Stomach smooth muscle (tissue), 2 donors: ENCODE results near the gene ADARB2.
"Not testable (repeated sequence)": the region's sequence is repeated elsewhere in the genome, so short reads cannot be mapped to it uniquely, and the experiment has no call there.

Source experiments
- H3K27ac ChIP-seq: one replicate; pipeline ENCODE4 v1.7.0; 2013; ENCODE audit warnings: mild to moderate bottlenecking, low read length, inconsistent platforms
- H3K27me3 ChIP-seq, 2 donors: one replicate each; pipeline ENCODE4 v1.7.0; 2013; ENCODE audit warnings: low read length in 2 of 2; ENCODE audit not compliant: insufficient read depth in 2 of 2, control insufficient read depth in 1 of 2
- H3K36me3 ChIP-seq, 2 donors: one replicate each; pipeline ENCODE4 v1.7.0; 2013; ENCODE audit warnings: low read length in 2 of 2; ENCODE audit not compliant: control insufficient read depth in 2 of 2, insufficient read depth in 2 of 2
- H3K4me1 ChIP-seq: one replicate; pipeline ENCODE4 v1.7.0; 2013; ENCODE audit warnings: low read length; ENCODE audit not compliant: control insufficient read depth, insufficient read depth
- H3K4me3 ChIP-seq, 2 donors: one replicate each; pipeline ENCODE4 v1.7.0; 2013; ENCODE audit warnings: low read length in 2 of 2
- H3K9ac ChIP-seq, 2 donors: one replicate each; pipeline ENCODE4 v1.7.0; 2013; ENCODE audit warnings: low read length in 2 of 2, mild to moderate bottlenecking in 1 of 2
- H3K9me3 ChIP-seq, 2 donors: one replicate each; pipeline ENCODE4 v1.7.0; 2013; ENCODE audit warnings: low read length in 2 of 2; ENCODE audit not compliant: control insufficient read depth in 2 of 2
- donor health status: healthy.
- donor health status: Pancreatic carcinoma.

The ADARB2 gene

GRCh38 chr10:1629326-1630198 is 107.8 kb downstream of the ADARB2 start:
- Histone ChIP-seq H3K9me3 (peaks cover 0 to 13% of the 10 kb centered on the region in 2 donors), H3K27me3 (peaks cover 0 to 6% of the 10 kb centered on the region in 2 donors), H3K4me1 (no peaks in the 10 kb centered on the region), H3K27ac (no peak overlapping the region), H3K9ac (no peak overlapping the region), H3K36me3 (no peaks in the 10 kb centered on the region), H3K4me3 (no peak overlapping the region)

GRCh38 chr10:1628757-1629156 is 108.6 kb downstream of the ADARB2 start:
- peaks cover 0 to 13% of the 10 kb centered on the region in 2 donors for H3K9me3 ChIP-seq
- H3K27ac ChIP-seq = no peak overlapping the region

GRCh38 chr10:1627945-1628344 is 109.4 kb downstream of the ADARB2 start:
- H3K4me1 ChIP-seq = no peaks in the 10 kb centered on the region
- H3K27ac ChIP-seq = no peak overlapping the region
- no peaks in the 10 kb centered on the region for H3K36me3 ChIP-seq
- peaks cover 0 to 13% of the 10 kb centered on the region in 2 donors for H3K9me3 ChIP-seq
- H3K27me3 ChIP-seq = peaks cover 0 to 6% of the 10 kb centered on the region in 2 donors
- no peak overlapping the region for H3K4me3 ChIP-seq
- H3K9ac ChIP-seq = no peak overlapping the region

More at GRCh38 chr10:1628757-1629156, 108.6 kb downstream of the ADARB2 start:
- Histone ChIP-seq H3K36me3 (no peaks in the 10 kb centered on the region), H3K4me3 (no peak overlapping the region), H3K4me1 (no peaks in the 10 kb centered on the region), H3K27me3 (peaks cover 0 to 6% of the 10 kb centered on the region in 2 donors), H3K9ac (no peak overlapping the region)

GRCh38 chr10:1626835-1627234 is 110.5 kb downstream of the ADARB2 start:
- Histone ChIP-seq H3K4me1 (no peaks in the 10 kb centered on the region), H3K27ac (no peak overlapping the region), H3K36me3 (no peaks in the 10 kb centered on the region), H3K9me3 (peaks cover 0 to 5% of the 10 kb centered on the region in 2 donors), H3K27me3 (peaks cover 0 to 2% of the 10 kb centered on the region in 2 donors), H3K9ac (no peak overlapping the region), H3K4me3 (no peak overlapping the region)

- Histone ChIP-seq H3K9me3 (peaks cover 0 to 5% of the 10 kb centered on the region in 2 donors), H3K27me3 (peaks cover 0 to 1% of the 10 kb centered on the region in 2 donors), H3K9ac (no peak overlapping the region), H3K4me3 (no peak overlapping the region), H3K4me1 (no peaks in the 10 kb centered on the region), H3K36me3 (no peaks in the 10 kb centered on the region), H3K27ac (no peak overlapping the region)
Measured at GRCh38 chr10:1626410-1626809, 110.9 kb downstream of the ADARB2 start.

- Histone ChIP-seq H3K27me3 (no peaks in the 10 kb centered on the region), H3K27ac (no peak overlapping the region), H3K9ac (no peak overlapping the region), H3K36me3 (no peaks in the 10 kb centered on the region), H3K9me3 (peaks cover 0 to 5% of the 10 kb centered on the region in 2 donors), H3K4me3 (no peak overlapping the region), H3K4me1 (no peaks in the 10 kb centered on the region)
Measured at GRCh38 chr10:1625731-1626130, 111.6 kb downstream of the ADARB2 start.

- H3K9me3 ChIP-seq = peaks cover 0 to 5% of the 10 kb centered on the region in 2 donors
Measured at GRCh38 chr10:1625079-1625478, 112.2 kb downstream of the ADARB2 start.

GRCh38 chr10:1624240-1624639 is 113.1 kb downstream of the ADARB2 start:
- H3K27me3 ChIP-seq = no peaks in the 10 kb centered on the region
- H3K4me1 ChIP-seq = no peaks in the 10 kb centered on the region

More at GRCh38 chr10:1625079-1625478, 112.2 kb downstream of the ADARB2 start:
- Histone ChIP-seq H3K9ac (no peak overlapping the region), H3K4me1 (no peaks in the 10 kb centered on the region), H3K4me3 (no peak overlapping the region), H3K36me3 (no peaks in the 10 kb centered on the region), H3K27me3 (no peaks in the 10 kb centered on the region), H3K27ac (no peak overlapping the region)

GRCh38 chr10:1620803-1621202 is 116.5 kb downstream of the ADARB2 start:
- H3K36me3 ChIP-seq = no peaks in the 10 kb centered on the region
- no peak overlapping the region for H3K27ac ChIP-seq
- H3K9me3 ChIP-seq = no peaks in the 10 kb centered on the region
- no peaks in the 10 kb centered on the region for H3K4me1 ChIP-seq
- H3K4me3 ChIP-seq = no peak overlapping the region
- no peak overlapping the region for H3K9ac ChIP-seq
- peaks cover 0 to 2% of the 10 kb centered on the region in 2 donors for H3K27me3 ChIP-seq

More at GRCh38 chr10:1624240-1624639, 113.1 kb downstream of the ADARB2 start:
- H3K9me3 ChIP-seq = peaks cover 0 to 5% of the 10 kb centered on the region in 2 donors
- no peaks in the 10 kb centered on the region for H3K36me3 ChIP-seq
- H3K27ac ChIP-seq = no peak overlapping the region
- no peak overlapping the region for H3K9ac ChIP-seq
- H3K4me3 ChIP-seq = no peak overlapping the region

GRCh38 chr10:1617376-1618317 is 119.7 kb downstream of the ADARB2 start:
- not testable (repeated sequence) for H3K27me3 ChIP-seq, H3K9me3 ChIP-seq, H3K27ac ChIP-seq, H3K4me3 ChIP-seq, H3K4me1 ChIP-seq, H3K9ac ChIP-seq, H3K36me3 ChIP-seq
